CD4-positive, alpha-beta T cell (primary cell): ENCODE measurements around the gene THSD7B. TPM values are rescaled to one million over a fixed set of nuclear protein-coding genes. Genes with fewer than 3 reads are reported as not detected.

ENCODE experiments used
- ATAC-seq: fragments of 200-7000 bp; cut with Tn5 transposase; one replicate; pipeline ENCODE4 v1.10.0; 2022; ENCODE audit warnings: mild to moderate bottlenecking; ENCODE audit not compliant: poor library complexity
- CTCF ChIA-PET: fragments of 350-600 bp; sonication (Branson Sonifier 250); formaldehyde crosslinking; loops from one replicate; lab custom pipeline; 2021; ENCODE audit warnings: antibody characterized with exemption, inconsistent platforms; lab: Charles Lee
- POLR2A ChIA-PET: fragments of 350-600 bp; sonication (Branson Sonifier 250); formaldehyde crosslinking; loops from one replicate; lab custom pipeline; 2021; ENCODE audit warnings: antibody characterized with exemption, inconsistent platforms; lab: Charles Lee
- DNase-seq, 14 experiments: peaks; one replicate each; pipeline ENCODE4 v3.0.0-alpha.2; 2013 to 2020; ENCODE audit warnings: mixed read lengths in 2 of 14
- H3K27ac ChIP-seq, 2 donors: one replicate each; pipeline versions ENCODE4 v1.5.1 to v1.7.0; 2013; ENCODE audit warnings: low read length in 2 of 2, low read depth in 1 of 2, mild to moderate bottlenecking in 1 of 2
- H3K27me3 ChIP-seq, 2 experiments: 1 replicate in 1 of 2; 2 replicates in 1 of 2; pipeline versions ENCODE4 v1.6.1 to v1.7.0; 2013; ENCODE audit warnings: low read length in 2 of 2, control low read depth in 1 of 2, mild to moderate bottlenecking in 1 of 2, moderate library complexity in 1 of 2; ENCODE audit not compliant: insufficient read depth in 2 of 2, control insufficient read depth in 1 of 2
- H3K36me3 ChIP-seq: one replicate; pipeline ENCODE4 v1.6.1; 2013; ENCODE audit warnings: low read length, control low read depth; ENCODE audit not compliant: insufficient read depth
- H3K4me1 ChIP-seq: one replicate; pipeline ENCODE4 v1.6.1; 2013; ENCODE audit warnings: low read length, control low read depth; ENCODE audit not compliant: insufficient read depth
- H3K4me3 ChIP-seq: one replicate; pipeline ENCODE4 v1.5.1; 2013; ENCODE audit warnings: mild to moderate bottlenecking, low read length, moderate library complexity
- H3K9me3 ChIP-seq, 2 experiments: 1 replicate in 1 of 2; 2 replicates in 1 of 2; pipeline versions ENCODE4 v1.6.1 to v1.7.0; 2013; ENCODE audit warnings: low read length in 2 of 2, mild to moderate bottlenecking in 2 of 2, control low read depth in 1 of 2, moderate library complexity in 1 of 2; ENCODE audit not compliant: control insufficient read depth in 1 of 2, insufficient read depth in 1 of 2
- H3K27ac Mint-ChIP-seq: one replicate; pipeline ENCODE4 v1.8.0; 2020; ENCODE audit warnings: mixed read lengths
- H3K27me3 Mint-ChIP-seq: one replicate; pipeline ENCODE4 v1.8.0; 2021; ENCODE audit warnings: mixed read lengths
- H3K36me3 Mint-ChIP-seq: one replicate; pipeline ENCODE4 v1.8.0; 2021; ENCODE audit warnings: low read depth, mixed read lengths
- H3K4me1 Mint-ChIP-seq: one replicate; pipeline ENCODE4 v1.8.0; 2021; ENCODE audit warnings: low read depth, mixed read lengths
- H3K4me3 Mint-ChIP-seq: one replicate; pipeline ENCODE4 v1.8.0; 2020; ENCODE audit warnings: mild to moderate bottlenecking, mixed read lengths
- H3K9me3 Mint-ChIP-seq: one replicate; pipeline ENCODE4 v1.8.0; 2020; ENCODE audit warnings: mixed read lengths
- CTCF ChIP-seq: fragments of 200-600 bp; IDR thresholded peaks from one replicate; pipeline ENCODE4 v1.8.0; 2022; ENCODE audit warnings: antibody characterized with exemption, mild to moderate bottlenecking
- intact Hi-C, 2 experiments: fragments of 100-400 bp; cut with DNase I in 1 of 2; cut with micrococcal nuclease in 1 of 2; formaldehyde crosslinking; loops; one replicate each; pipeline versions ENCODE4 v1.15.1 to v1.9.0; 2023 to 2025; cut with DNase I, micrococcal nuclease
- total RNA-seq, 174 experiments: library from RNA in 2 of 174; stranded (reverse) in 2 of 174; gene quantifications; one replicate each; pipeline ENCODE4 v1.2.3 and lab custom pipeline; 2021 to 2026

THSD7B gene
- total RNA-seq, 2 experiments from 2014 or later, result not detected

- Histone ChIP-seq H3K4me3 (no peak overlapping the region), H3K9me3 (no peaks in the 10 kb centered on the region), H3K27ac (no peak overlapping the region), H3K4me1 (no peaks in the 10 kb centered on the region), H3K27me3 (no peaks in the 10 kb centered on the region), H3K36me3 (no peaks in the 10 kb centered on the region)
- Mint-ChIP-seq H3K4me1 (no peaks in the 10 kb centered on the region), H3K36me3 (no peaks in the 10 kb centered on the region), H3K27ac (no peak overlapping the region), H3K4me3 (no peak overlapping the region), H3K27me3 (no peaks in the 10 kb centered on the region), H3K9me3 (peaks cover 3% of the 10 kb centered on the region)
- DNase-seq (no peak), ATAC-seq (no peak)
- ChIA-PET POLR2A (no interaction called here), CTCF (no interaction called here)
- TF ChIP-seq CTCF, result no peak
- intact Hi-C loops, result no loop called here
Measured at GRCh38 chr2:137167651-137168050, 402.3 kb downstream of the THSD7B start.

- Histone ChIP-seq H3K36me3 (no peaks in the 10 kb centered on the region), H3K4me1 (no peaks in the 10 kb centered on the region), H3K9me3 (no peaks in the 10 kb centered on the region), H3K27me3 (no peaks in the 10 kb centered on the region), H3K4me3 (no peak overlapping the region), H3K27ac (no peak overlapping the region)
- no peak for DNase-seq
- TF ChIP-seq CTCF, result no peak
- H3K27me3 Mint-ChIP-seq, result no peaks in the 10 kb centered on the region
- intact Hi-C loops, result no loop called here
- ATAC-seq, result no peak
- H3K4me3 Mint-ChIP-seq, result no peak overlapping the region
- H3K27ac Mint-ChIP-seq, result no peak overlapping the region
- POLR2A ChIA-PET, result no interaction called here
- H3K4me1 Mint-ChIP-seq, result no peaks in the 10 kb centered on the region
- H3K9me3 Mint-ChIP-seq, result no peaks in the 10 kb centered on the region
- CTCF ChIA-PET, result no interaction called here
- no peaks in the 10 kb centered on the region for H3K36me3 Mint-ChIP-seq
Measured at GRCh38 chr2:137168552-137168951, 403.2 kb downstream of the THSD7B start.

GRCh38 chr2:137172162-137172561 is 406.8 kb downstream of the THSD7B start:
- no peak for TF ChIP-seq CTCF
- H3K27me3 Mint-ChIP-seq, result no peaks in the 10 kb centered on the region
- ATAC-seq (no peak), DNase-seq (no peak)
- Histone ChIP-seq H3K4me1 (no peaks in the 10 kb centered on the region), H3K9me3 (no peaks in the 10 kb centered on the region), H3K27ac (no peak overlapping the region), H3K27me3 (no peaks in the 10 kb centered on the region), H3K36me3 (no peaks in the 10 kb centered on the region), H3K4me3 (no peak overlapping the region)
- no peaks in the 10 kb centered on the region for H3K9me3 Mint-ChIP-seq
- no peaks in the 10 kb centered on the region for H3K4me1 Mint-ChIP-seq
- intact Hi-C loops, result no loop called here
- POLR2A ChIA-PET, result no interaction called here
- H3K27ac Mint-ChIP-seq, result no peak overlapping the region
- no peaks in the 10 kb centered on the region for H3K36me3 Mint-ChIP-seq
- CTCF ChIA-PET, result no interaction called here
- H3K4me3 Mint-ChIP-seq, result no peak overlapping the region
